H1 (cell line): ENCODE results near the gene DHRS7B. TPM values are rescaled to one million over a fixed set of nuclear protein-coding genes. Genes with fewer than 3 reads are reported as not detected.

Experiments used
- CTCF ChIA-PET: fragments of 300-600 bp; sonication (Branson Sonifier 250); formaldehyde crosslinking; loops from one replicate; lab custom pipeline; 2021; ENCODE audit not compliant: partially characterized antibody; lab: Charles Lee
- POLR2A ChIA-PET: fragments of 300-600 bp; sonication (Branson Sonifier 250); formaldehyde crosslinking; loops from one replicate; lab custom pipeline; 2021; ENCODE audit warnings: inconsistent platforms; ENCODE audit not compliant: partially characterized antibody; lab: Charles Lee
- DNase-seq, 2 experiments: peaks; one replicate each; pipeline versions ENCODE4 v3.0.0 to v3.0.0-alpha.2; 2010 to 2022; ENCODE audit warnings: low spot score in 2 of 2, low read depth in 1 of 2, mixed read lengths in 1 of 2
- FAIRE-seq: peaks from 2 replicates; lab custom pipeline; 2011; peaks lifted over from hg19 to GRCh38; lab: Jason Lieb, UNC
- H2AFZ ChIP-seq: 2 replicates; pipeline ENCODE4 v1.8.1; 2012; ENCODE audit warnings: low read length, inconsistent platforms
- H2AK5ac ChIP-seq: 2 replicates; pipeline ENCODE4 v1.6.1; 2013; ENCODE audit warnings: low read depth, low read length
- H2BK120ac ChIP-seq: replicated peaks from 2 replicates; pipeline ENCODE3; 2013; ENCODE audit warnings: low read depth, low read length, inconsistent platforms
- H2BK12ac ChIP-seq: 2 replicates; pipeline ENCODE4 v1.6.1; 2013; ENCODE audit warnings: low read depth, low read length
- H2BK15ac ChIP-seq: 2 replicates; pipeline ENCODE4 v1.6.1; 2013; ENCODE audit warnings: low read length
- H2BK20ac ChIP-seq: 2 replicates; pipeline ENCODE4 v1.6.1; 2013; ENCODE audit warnings: low read length
- H2BK5ac ChIP-seq: 2 replicates; pipeline ENCODE4 v1.6.1; 2013; ENCODE audit warnings: low read depth, low read length
- H3K14ac ChIP-seq: 2 replicates; pipeline ENCODE4 v1.6.1; 2013; ENCODE audit warnings: inconsistent platforms; ENCODE audit not compliant: insufficient read length
- H3K18ac ChIP-seq: 2 replicates; pipeline ENCODE4 v1.6.1; 2013; ENCODE audit warnings: low read length; ENCODE audit errors: extremely low read depth
- H3K23ac ChIP-seq: 2 replicates; pipeline ENCODE4 v1.6.1; 2013; ENCODE audit warnings: inconsistent platforms; ENCODE audit not compliant: insufficient read length
- H3K23me2 ChIP-seq: 2 replicates; pipeline ENCODE4 v1.6.1; 2013; ENCODE audit warnings: low read depth, low read length
- H3K27ac ChIP-seq: 2 replicates; pipeline ENCODE4 v1.6.1; 2011; ENCODE audit warnings: low read depth, low read length, inconsistent platforms
- H3K27me3 ChIP-seq, 4 experiments: replicated peaks in 1 of 4; 1 replicate in 1 of 4; 2 replicates in 3 of 4; pipeline versions ENCODE4 v1.6.1 to v1.8.1; 2011 to 2013; ENCODE audit warnings: low read length in 3 of 4, mild to moderate bottlenecking in 3 of 4, inconsistent platforms in 2 of 4, mixed read lengths in 2 of 4, moderate library complexity in 1 of 4; ENCODE audit not compliant: control insufficient read depth in 3 of 4, insufficient read depth in 3 of 4; ENCODE audit errors: extremely low read depth in 1 of 4
- H3K36me3 ChIP-seq, 4 experiments: 2 replicates each; pipeline versions ENCODE4 v1.6.1 to v1.8.1; 2011 to 2013; ENCODE audit warnings: mild to moderate bottlenecking in 4 of 4, low read length in 3 of 4, moderate library complexity in 2 of 4, control low read depth in 1 of 4, inconsistent platforms in 1 of 4; ENCODE audit not compliant: insufficient read depth in 4 of 4, control insufficient read depth in 2 of 4
- H3K4ac ChIP-seq: replicated peaks from 2 replicates; pipeline ENCODE3; 2013; ENCODE audit warnings: low read length, low read depth, mixed read lengths, inconsistent platforms; ENCODE audit not compliant: insufficient read length
- H3K4me1 ChIP-seq, 4 experiments: replicated peaks in 1 of 4; 1 replicate in 1 of 4; 2 replicates in 3 of 4; pipeline versions ENCODE4 v1.6.1 to v1.8.1; 2011 to 2013; ENCODE audit warnings: low read length in 3 of 4, inconsistent platforms in 2 of 4, mixed read lengths in 1 of 4; ENCODE audit not compliant: insufficient read depth in 4 of 4, control insufficient read depth in 3 of 4
- H3K4me2 ChIP-seq, 2 experiments: 2 replicates each; pipeline versions ENCODE4 v1.6.1 to v1.8.1; 2011 to 2013; ENCODE audit warnings: low read depth in 2 of 2, low read length in 2 of 2, control low read depth in 1 of 2, inconsistent platforms in 1 of 2, mild to moderate bottlenecking in 1 of 2; ENCODE audit not compliant: insufficient read depth in 1 of 2
- H3K4me3 ChIP-seq, 4 experiments: fragments of 200-600, 300-600 bp in 1 of 4; sonication (generic), shearing (Covaris generic), sonication (Bioruptor Twin) in 1 of 4; 2 replicates each; pipeline versions ENCODE4 v1.5.1 to v1.8.1; 2011 to 2016; ENCODE audit warnings: low read length in 4 of 4, low read depth in 3 of 4, control low read depth in 2 of 4, inconsistent platforms in 2 of 4, mild to moderate bottlenecking in 2 of 4, mixed read lengths in 1 of 4, moderate library complexity in 1 of 4; ENCODE audit not compliant: insufficient read depth in 2 of 4; ENCODE audit errors: extremely low read depth in 1 of 4
- H3K56ac ChIP-seq: replicated peaks from 2 replicates; pipeline ENCODE3; 2013; ENCODE audit warnings: low read depth, mild to moderate bottlenecking, mixed read lengths, low read length, inconsistent platforms; ENCODE audit not compliant: insufficient read length
- H3K79me1 ChIP-seq: 2 replicates; pipeline ENCODE4 v1.6.1; 2013; ENCODE audit warnings: low read depth, low read length, control low read depth
- H3K79me2 ChIP-seq, 2 experiments: 2 replicates each; pipeline versions ENCODE4 v1.6.1 to v1.8.1; 2012 to 2013; ENCODE audit warnings: low read length in 2 of 2, mild to moderate bottlenecking in 2 of 2, inconsistent platforms in 1 of 2; ENCODE audit not compliant: insufficient read depth in 2 of 2, control insufficient read depth in 1 of 2
- H3K9ac ChIP-seq, 4 experiments: replicated peaks in 1 of 4; 1 replicate in 1 of 4; 2 replicates in 3 of 4; pipeline versions ENCODE4 v1.6.1 to v1.8.1; 2011 to 2013; ENCODE audit warnings: low read depth in 3 of 4, low read length in 3 of 4, control low read depth in 2 of 4, mild to moderate bottlenecking in 2 of 4, moderate library complexity in 2 of 4, inconsistent platforms in 1 of 4; ENCODE audit errors: extremely low read depth in 1 of 4
- H3K9me3 ChIP-seq, 2 experiments: 2 replicates each; pipeline versions ENCODE4 v1.6.1 to v1.8.1; 2012 to 2013; ENCODE audit warnings: mild to moderate bottlenecking in 2 of 2, moderate library complexity in 2 of 2, control low read depth in 1 of 2, inconsistent platforms in 1 of 2, low read depth in 1 of 2, low read length in 1 of 2, mixed read lengths in 1 of 2; ENCODE audit not compliant: insufficient read depth in 2 of 2
- H4K20me1 ChIP-seq, 2 experiments: replicated peaks in 1 of 2; 2 replicates each; pipeline versions ENCODE3 to v1.8.1; 2011 to 2013; ENCODE audit warnings: inconsistent platforms in 2 of 2, low read length in 2 of 2, mild to moderate bottlenecking in 1 of 2; ENCODE audit not compliant: insufficient read depth in 2 of 2, control insufficient read depth in 1 of 2
- H4K5ac ChIP-seq: 2 replicates; pipeline ENCODE4 v1.6.1; 2013; ENCODE audit warnings: low read length, low read depth, mixed read lengths, inconsistent platforms; ENCODE audit not compliant: insufficient read length
- H4K8ac ChIP-seq: 2 replicates; pipeline ENCODE4 v1.8.0; 2013; ENCODE audit warnings: mild to moderate bottlenecking, moderate library complexity, low read length, inconsistent platforms; ENCODE audit not compliant: insufficient read depth; ENCODE audit errors: extremely low read depth
- H4K91ac ChIP-seq: replicated peaks from 2 replicates; pipeline ENCODE3; 2013; ENCODE audit warnings: low read length, mixed read lengths, inconsistent platforms; ENCODE audit not compliant: insufficient read length
- ATF3 ChIP-seq: IDR thresholded peaks from 2 replicates; pipeline ENCODE4 v1.6.1; 2011; ENCODE audit warnings: low read depth, mild to moderate bottlenecking, low read length; ENCODE audit not compliant: insufficient read depth
- CBX8 ChIP-seq: fragments of 300-800, 300-1000 bp; sonication (generic); IDR thresholded peaks from 2 replicates; pipeline ENCODE4 v1.7.1; 2016; ENCODE audit warnings: low read depth, low read length, borderline replicate concordance
- CREB1 ChIP-seq: IDR thresholded peaks from 2 replicates; pipeline ENCODE4 v1.6.1; 2012; ENCODE audit warnings: inconsistent platforms
- GABPA ChIP-seq: IDR thresholded peaks from 2 replicates; pipeline ENCODE4 v1.6.1; 2011; ENCODE audit warnings: mild to moderate bottlenecking, low read length, moderate library complexity, borderline replicate concordance; ENCODE audit not compliant: insufficient read depth
- GTF2F1 ChIP-seq: IDR thresholded peaks from 2 replicates; pipeline ENCODE4 v1.6.1; 2012; ENCODE audit warnings: low read depth, low read length, improper control_type of control experiment, borderline replicate concordance
- JUND ChIP-seq: IDR thresholded peaks from 2 replicates; pipeline ENCODE4 v1.6.1; 2011; ENCODE audit warnings: mild to moderate bottlenecking, improper control_type of control experiment, low read length
- KDM5A ChIP-seq: fragments of 200-600 bp; IDR thresholded peaks from 2 replicates; pipeline ENCODE4 v1.7.1; 2012; ENCODE audit warnings: mild to moderate bottlenecking, low read length, inconsistent platforms, mixed read lengths
- POU5F1 ChIP-seq: IDR thresholded peaks from 2 replicates; pipeline ENCODE4 v1.6.1; 2011; ENCODE audit warnings: low read depth, mild to moderate bottlenecking, low read length, moderate library complexity
- SRF ChIP-seq: IDR thresholded peaks from 2 replicates; pipeline ENCODE4 v1.6.1; 2011; ENCODE audit warnings: mild to moderate bottlenecking, low read depth, low read length, moderate library complexity
- TEAD4 ChIP-seq: IDR thresholded peaks from 2 replicates; pipeline ENCODE4 v1.6.1; 2012; ENCODE audit warnings: low read depth, low read length, inconsistent platforms, mixed read lengths
- WGBS, 2 experiments: shearing (Covaris generic) in 1 of 2; methylation state at CpG; one replicate each; pipeline versions ENCODE4 v1.1.6 to v1.1.7; 2013 to 2015; ENCODE audit warnings: low lambda C conversion rate in 2 of 2, mixed read lengths in 2 of 2, inconsistent platforms in 1 of 2, low coverage in 1 of 2, missing lambda C conversion rate in 1 of 2; ENCODE audit not compliant: insufficient replicate concordance in 2 of 2, insufficient coverage in 1 of 2, insufficient read length in 1 of 2; ENCODE audit errors: extremely low coverage in 1 of 2, missing lambda C conversion rate in 1 of 2; 5-methylcytosine and 5-hydroxymethylcytosine counted together
- polyA plus RNA-seq, 7 experiments: library from polyadenylated mRNA; depleted of rRNA in 3 of 7; stranded (reverse) in 5 of 7; unstranded in 2 of 7; fragments of >200 nt in 5 of 7; fragments of 200-250 nt in 2 of 7; gene quantifications; 1 replicate in 5 of 7; 2 replicates in 1 of 7; 4 replicates in 1 of 7; pipeline versions ENCODE4 v1.2.1 to v1.2.3, GENCODE V29; 2011 to 2013; ENCODE audit warnings: missing spikeins in 2 of 7, mixed read lengths in 2 of 7
- total RNA-seq: library from RNA; stranded (reverse); fragmentation: NEBNext Ultra II Directional; extraction: Animal tissue kit (Norgen Biotek cat#: 25700); gene quantifications from 2 replicates; pipeline ENCODE4 v1.2.1, GENCODE V29; 2021
- TF ChIP-seq, protein P1 (sequence below): IDR thresholded peaks from 2 replicates; pipeline ENCODE4 v1.6.1; 2011; ENCODE audit warnings: low read length, improper control_type of control experiment

DHRS7B gene
- total and polyA plus RNA-seq, 2 of the 8 experiments (the other 6 are each of a cell fraction or from before 2014, with no cell fraction given): 11.0 to 27.9 TPM

DNA sequence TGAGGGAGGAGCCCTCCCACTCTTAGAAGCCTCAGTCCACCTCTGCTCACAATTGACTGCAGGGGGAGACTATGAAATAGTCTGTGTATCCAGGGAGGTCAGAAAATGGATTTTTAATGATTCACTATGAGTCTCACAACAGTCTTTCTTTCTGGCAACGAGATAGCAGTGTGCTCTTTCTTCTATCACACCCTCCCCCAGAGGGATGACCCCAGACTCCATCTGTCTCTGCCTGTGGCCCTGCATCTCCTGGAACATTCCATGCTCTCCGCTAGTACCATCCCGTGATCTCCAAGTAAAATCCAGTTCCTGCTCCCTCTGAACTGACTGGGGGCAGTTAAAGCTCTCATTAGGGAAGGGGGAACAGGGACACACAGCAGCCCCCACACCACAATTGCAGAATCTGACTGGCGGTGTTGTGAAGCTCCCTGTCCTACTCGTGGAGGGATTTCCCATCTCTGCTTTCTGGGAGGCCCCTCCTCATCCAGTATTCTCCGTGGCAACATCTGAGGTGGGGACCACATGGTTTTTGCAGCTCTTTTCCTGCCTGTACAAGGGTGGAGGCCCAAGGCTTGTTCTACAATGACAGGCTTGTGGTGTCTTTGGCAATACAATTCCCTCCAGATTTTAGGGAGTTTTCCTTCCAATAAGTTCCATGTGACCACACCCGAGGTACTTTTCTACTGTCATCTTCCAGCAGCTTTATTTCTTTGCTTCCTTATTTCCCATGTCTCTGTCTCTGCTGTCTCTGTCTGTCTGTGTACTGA, 107.0 kb downstream of the DHRS7B start:
- H3K23ac ChIP-seq: no peak overlapping the region
- peaks cover 9% of the 10 kb centered on the region; the same call in 1 of the 2 replicates for H3K23me2 ChIP-seq
- H2BK15ac ChIP-seq: no peak overlapping the region
- H3K9ac ChIP-seq: no peak overlapping the region
- FAIRE-seq (no peak), DNase-seq (no peak)
- no peaks in the 10 kb centered on the region for H3K79me1 ChIP-seq
- no peak overlapping the region for H2AFZ ChIP-seq
- H2AK5ac ChIP-seq: no peak overlapping the region
- no peak overlapping the region for H3K4me2 ChIP-seq
- H4K5ac ChIP-seq: no peak overlapping the region
- CTCF ChIA-PET: interaction anchor here (0.6 to 1.1 kb wide), 4 partner anchors 15 to 117 kb away, joined by 3 to 4 read pairs (median 3); no protein-coding TSS in a partner anchor
- no peaks in the 10 kb centered on the region for H3K4me1 ChIP-seq
- H3K36me3 ChIP-seq: no peaks in the 10 kb centered on the region
- H3K14ac ChIP-seq: no peak overlapping the region
- H3K56ac ChIP-seq: no peak overlapping the region
- H3K79me2 ChIP-seq: no peaks in the 10 kb centered on the region
- H2BK20ac ChIP-seq: no peak overlapping the region
- 0 out of 4 replicates have a peak, but pooled peaks cover 0 to 2% of the 10 kb centered on the region in 2 experiments for H3K9me3 ChIP-seq
- H4K91ac ChIP-seq: no peak overlapping the region
- no peak overlapping the region for H2BK12ac ChIP-seq
- H2BK120ac ChIP-seq: no peak overlapping the region
- no peaks in the 10 kb centered on the region for H3K27me3 ChIP-seq
- no peak overlapping the region for H3K27ac ChIP-seq
- H3K4ac ChIP-seq: no peak overlapping the region
- H2BK5ac ChIP-seq: no peak overlapping the region
- H4K8ac ChIP-seq: peak overlapping the region; percentile 31; the same call in 1 of the 2 replicates
- no peak overlapping the region for H3K18ac ChIP-seq
- POLR2A ChIA-PET: interaction anchor here (0.8 to 1.0 kb wide), 2 partner anchors 20 to 243 kb away, joined by 3 to 4 read pairs; partner anchors contain the start of gene TMEM11
- 84% methylated on average over 7 of the region's 7 CpGs; no CpG with 5 or more reads in 1 of the 2 experiments for WGBS, 2 experiments
- H3K4me3 ChIP-seq: no peak overlapping the region
- H4K20me1 ChIP-seq: peaks cover 0 to 4% of the 10 kb centered on the region in 2 experiments
- TF ChIP-seq TEAD4 (no peak), GABPA (no peak), ATF3 (no peak), CREB1 (no peak), GTF2F1 (no peak), CBX8 (no peak), POU5F1 (no peak), KDM5A (no peak), SRF (no peak), JUND (no peak)
- TF ChIP-seq, protein P1, sequence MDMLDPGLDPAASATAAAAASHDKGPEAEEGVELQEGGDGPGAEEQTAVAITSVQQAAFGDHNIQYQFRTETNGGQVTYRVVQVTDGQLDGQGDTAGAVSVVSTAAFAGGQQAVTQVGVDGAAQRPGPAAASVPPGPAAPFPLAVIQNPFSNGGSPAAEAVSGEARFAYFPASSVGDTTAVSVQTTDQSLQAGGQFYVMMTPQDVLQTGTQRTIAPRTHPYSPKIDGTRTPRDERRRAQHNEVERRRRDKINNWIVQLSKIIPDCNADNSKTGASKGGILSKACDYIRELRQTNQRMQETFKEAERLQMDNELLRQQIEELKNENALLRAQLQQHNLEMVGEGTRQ: no peak
